SK-N-SH (cell line): ENCODE measurements around the gene PIGV. TPM values are rescaled to one million over a fixed set of nuclear protein-coding genes. Genes with fewer than 3 reads are reported as not detected.

Experiments
- CTCF ChIA-PET: fragments of 300-600, 350-600 bp; formaldehyde crosslinking; extraction: SDS; loops from one replicate; lab custom pipeline; 2021; lab: Yijun Ruan, JAX
- POLR2A ChIA-PET: fragments of 350-600 bp; sonication (Branson Sonifier 250); formaldehyde crosslinking; extraction: SDS; loops from one replicate; lab custom pipeline; 2020; ENCODE audit warnings: antibody characterized with exemption, inconsistent platforms; lab: Yijun Ruan, JAX
- DNase-seq: peaks from one replicate; pipeline ENCODE4 v3.0.0; 2012
- H2AFZ ChIP-seq: fragments of 200-600 bp; sonication (generic); 2 replicates; pipeline ENCODE4 v1.8.1; 2016; ENCODE audit warnings: antibody characterized with exemption, mild to moderate bottlenecking, low read depth
- H3F3A ChIP-seq: fragments of 200-600 bp; sonication (generic); replicated peaks from 2 replicates; pipeline ENCODE3; 2016; ENCODE audit warnings: antibody characterized with exemption, mild to moderate bottlenecking; ENCODE audit not compliant: insufficient read depth
- H3K27ac ChIP-seq, 2 experiments: fragments of 200-500 bp in 1 of 2; fragments of 200-600 bp in 1 of 2; sonication (Bioruptor generic) in 1 of 2; sonication (generic), shearing (Covaris generic) in 1 of 2; 2 replicates each; pipeline versions ENCODE4 v1.5.1 to v1.6.1; 2014 to 2016; ENCODE audit warnings: low read depth in 2 of 2, inconsistent platforms in 1 of 2, low read length in 1 of 2, mild to moderate bottlenecking in 1 of 2, mixed read lengths in 1 of 2
- H3K27me3 ChIP-seq: fragments of 200-600 bp; sonication (generic), shearing (Covaris generic); 2 replicates; pipeline ENCODE4 v1.6.1; 2016; ENCODE audit warnings: mixed run types; ENCODE audit not compliant: insufficient read depth
- H3K36me3 ChIP-seq, 2 experiments: fragments of 200-500 bp in 1 of 2; fragments of 200-600 bp in 1 of 2; sonication (Bioruptor generic) in 1 of 2; sonication (generic) in 1 of 2; replicated peaks in 1 of 2; 2 replicates each; pipeline versions ENCODE3 to v1.5.1; 2014 to 2016; ENCODE audit warnings: low read length in 1 of 2, mild to moderate bottlenecking in 1 of 2; ENCODE audit not compliant: insufficient read depth in 2 of 2, control insufficient read depth in 1 of 2
- H3K4me1 ChIP-seq, 2 experiments: fragments of 200-500 bp in 1 of 2; fragments of 200-600 bp in 1 of 2; sonication (Bioruptor generic) in 1 of 2; sonication (generic), shearing (Covaris generic) in 1 of 2; 2 replicates each; pipeline versions ENCODE4 v1.5.1 to v1.6.1; 2014 to 2016; ENCODE audit warnings: low read depth in 1 of 2, low read length in 1 of 2, mixed run types in 1 of 2; ENCODE audit not compliant: insufficient read depth in 2 of 2, control insufficient read depth in 1 of 2
- H3K4me2 ChIP-seq: fragments of 200-600 bp; sonication (generic), shearing (Covaris generic); 2 replicates; pipeline ENCODE4 v1.6.1; 2017; ENCODE audit warnings: mixed run types
- H3K4me3 ChIP-seq, 2 experiments: fragments of 200-500 bp in 1 of 2; fragments of 200-600 bp in 1 of 2; sonication (Bioruptor generic) in 1 of 2; sonication (generic), shearing (Covaris generic) in 1 of 2; 2 replicates each; pipeline versions ENCODE4 v1.5.1 to v1.8.1; 2014 to 2016; ENCODE audit warnings: low read depth in 2 of 2, inconsistent platforms in 1 of 2, low read length in 1 of 2, mild to moderate bottlenecking in 1 of 2, mixed read lengths in 1 of 2, moderate library complexity in 1 of 2
- H3K79me2 ChIP-seq: fragments of 200-600 bp; sonication (generic); 2 replicates; pipeline ENCODE4 v1.8.1; 2017; ENCODE audit warnings: mild to moderate bottlenecking; ENCODE audit not compliant: insufficient read depth
- H3K9ac ChIP-seq: fragments of 200-600 bp; sonication (generic); 2 replicates; pipeline ENCODE4 v1.6.1; 2017; ENCODE audit warnings: mixed run types
- H3K9me2 ChIP-seq: fragments of 200-600 bp; sonication (generic); 2 replicates; pipeline ENCODE4 v1.6.1; 2017; ENCODE audit warnings: mixed run types
- H3K9me3 ChIP-seq: fragments of 200-600 bp; sonication (generic); 2 replicates; pipeline ENCODE4 v1.6.1; 2017; ENCODE audit warnings: mixed run types, mild to moderate bottlenecking, moderate library complexity
- H4K20me1 ChIP-seq: fragments of 200-600 bp; sonication (generic); 2 replicates; pipeline ENCODE4 v1.6.1; 2017; ENCODE audit warnings: mild to moderate bottlenecking, mixed run types; ENCODE audit not compliant: insufficient read depth
- GABPA ChIP-seq: IDR thresholded peaks from 2 replicates; pipeline ENCODE4 v1.4.0; 2012; ENCODE audit warnings: low read depth, mild to moderate bottlenecking
- GATA2 ChIP-seq: sonication (generic); formaldehyde crosslinking; IDR thresholded peaks from 2 replicates; pipeline ENCODE4 v1.5.0; 2020; ENCODE audit warnings: mild to moderate bottlenecking, missing genetic modification reagents
- JUND ChIP-seq: IDR thresholded peaks from 2 replicates; pipeline ENCODE4 v1.4.0; 2012
- NFIC ChIP-seq: IDR thresholded peaks from 2 replicates; pipeline ENCODE4 v1.4.0; 2012; ENCODE audit warnings: borderline replicate concordance
- TCF12 ChIP-seq: IDR thresholded peaks from 2 replicates; pipeline ENCODE4 v1.4.0; 2012
- WGBS: methylation state at CpG from one replicate; pipeline ENCODE4 v1.1.6; 2017; ENCODE audit warnings: low lambda C conversion rate; 5-methylcytosine and 5-hydroxymethylcytosine counted together
- polyA plus RNA-seq, 3 experiments: library from polyadenylated mRNA; depleted of rRNA; stranded (reverse); fragments of >200 nt; gene quantifications; 2 replicates each; pipeline ENCODE4 v1.2.3, GENCODE V29; 2012
- TF ChIP-seq, protein P1 (sequence below): fragments of 200-600 bp; sonication (generic); IDR thresholded peaks from 2 replicates; pipeline ENCODE4 v1.6.1; 2017; ENCODE audit warnings: antibody characterized with exemption, mild to moderate bottlenecking, moderate library complexity
- TF ChIP-seq, protein P2 (sequence below): fragments of 150-350 bp; IDR thresholded peaks from 2 replicates; pipeline ENCODE4 v1.6.1; 2016; ENCODE audit warnings: mild to moderate bottlenecking, low read depth, low read length
- TF ChIP-seq, protein P3 (sequence below): IDR thresholded peaks from 2 replicates; pipeline ENCODE4; 2012
- TF ChIP-seq, protein P4 (sequence below): IDR thresholded peaks from 2 replicates; pipeline ENCODE4 v1.6.1; 2012; ENCODE audit warnings: mild to moderate bottlenecking, low read depth, low read length, moderate library complexity

The PIGV gene
- polyA plus RNA-seq, 1 of the 3 experiments (the other 2 are of a cell fraction) = 16.5 TPM

DNA sequence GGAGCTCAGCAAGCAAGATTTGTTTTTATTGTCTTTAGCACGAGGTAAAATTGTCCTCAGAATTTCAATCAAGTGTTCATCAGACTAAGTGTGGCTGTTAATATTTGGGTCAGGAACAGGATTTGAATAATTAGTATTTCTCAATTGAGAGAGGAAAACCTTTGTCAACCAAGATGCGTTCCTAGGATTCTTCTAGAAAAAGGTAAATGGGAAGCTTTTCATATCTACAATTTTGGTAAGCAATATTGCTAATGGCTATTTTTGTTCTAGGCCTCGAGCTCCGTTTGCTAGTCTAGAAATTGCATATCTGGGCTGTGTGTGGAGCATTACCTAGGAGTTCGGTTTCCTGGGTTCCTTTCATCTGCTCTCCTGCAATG is 4.1 kb upstream of the PIGV start:
- DNase-seq = no peak
- no peak overlapping the region for H2AFZ ChIP-seq
- peaks cover 26 to 34% of the 10 kb centered on the region in 2 experiments for H3K4me1 ChIP-seq
- ChIA-PET POLR2A (interaction anchor here (0.5 to 1.4 kb wide), 2 partner anchors 26 to 82 kb away, joined by 3 to 4 read pairs; no protein-coding TSS in a partner anchor), CTCF (interaction anchor here (1.4 kb wide), 1 partner anchor 12 kb away, joined by 4 read pairs; no protein-coding TSS in a partner anchor)
- H3K9me3 ChIP-seq = no peaks in the 10 kb centered on the region
- H3K27ac ChIP-seq = peak overlapping the region in 1 of 2 experiments; percentile 98; a peak in 3 of 4 replicates
- peaks cover 40% of the 10 kb centered on the region for H3K79me2 ChIP-seq
- H3K4me3 ChIP-seq = no peak overlapping the region
- no peak overlapping the region for H3K9ac ChIP-seq
- H3K27me3 ChIP-seq = no peaks in the 10 kb centered on the region
- peaks cover 4% of the 10 kb centered on the region; the same call in 1 of the 2 replicates for H4K20me1 ChIP-seq
- no peaks in the 10 kb centered on the region for H3K9me2 ChIP-seq
- 92% methylated on average over 5 of the region's 5 CpGs for WGBS
- H3F3A ChIP-seq = peaks cover 34% of the 10 kb centered on the region
- peaks cover 25 to 53% of the 10 kb centered on the region in 2 experiments for H3K36me3 ChIP-seq
- 0 out of 2 replicates have a peak overlapping the region, but pooled peaks have one; percentile 27 for H3K4me2 ChIP-seq
- TF ChIP-seq NFIC = no peak
- TF ChIP-seq, protein P1, sequence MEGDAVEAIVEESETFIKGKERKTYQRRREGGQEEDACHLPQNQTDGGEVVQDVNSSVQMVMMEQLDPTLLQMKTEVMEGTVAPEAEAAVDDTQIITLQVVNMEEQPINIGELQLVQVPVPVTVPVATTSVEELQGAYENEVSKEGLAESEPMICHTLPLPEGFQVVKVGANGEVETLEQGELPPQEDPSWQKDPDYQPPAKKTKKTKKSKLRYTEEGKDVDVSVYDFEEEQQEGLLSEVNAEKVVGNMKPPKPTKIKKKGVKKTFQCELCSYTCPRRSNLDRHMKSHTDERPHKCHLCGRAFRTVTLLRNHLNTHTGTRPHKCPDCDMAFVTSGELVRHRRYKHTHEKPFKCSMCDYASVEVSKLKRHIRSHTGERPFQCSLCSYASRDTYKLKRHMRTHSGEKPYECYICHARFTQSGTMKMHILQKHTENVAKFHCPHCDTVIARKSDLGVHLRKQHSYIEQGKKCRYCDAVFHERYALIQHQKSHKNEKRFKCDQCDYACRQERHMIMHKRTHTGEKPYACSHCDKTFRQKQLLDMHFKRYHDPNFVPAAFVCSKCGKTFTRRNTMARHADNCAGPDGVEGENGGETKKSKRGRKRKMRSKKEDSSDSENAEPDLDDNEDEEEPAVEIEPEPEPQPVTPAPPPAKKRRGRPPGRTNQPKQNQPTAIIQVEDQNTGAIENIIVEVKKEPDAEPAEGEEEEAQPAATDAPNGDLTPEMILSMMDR = no peak

DNA sequence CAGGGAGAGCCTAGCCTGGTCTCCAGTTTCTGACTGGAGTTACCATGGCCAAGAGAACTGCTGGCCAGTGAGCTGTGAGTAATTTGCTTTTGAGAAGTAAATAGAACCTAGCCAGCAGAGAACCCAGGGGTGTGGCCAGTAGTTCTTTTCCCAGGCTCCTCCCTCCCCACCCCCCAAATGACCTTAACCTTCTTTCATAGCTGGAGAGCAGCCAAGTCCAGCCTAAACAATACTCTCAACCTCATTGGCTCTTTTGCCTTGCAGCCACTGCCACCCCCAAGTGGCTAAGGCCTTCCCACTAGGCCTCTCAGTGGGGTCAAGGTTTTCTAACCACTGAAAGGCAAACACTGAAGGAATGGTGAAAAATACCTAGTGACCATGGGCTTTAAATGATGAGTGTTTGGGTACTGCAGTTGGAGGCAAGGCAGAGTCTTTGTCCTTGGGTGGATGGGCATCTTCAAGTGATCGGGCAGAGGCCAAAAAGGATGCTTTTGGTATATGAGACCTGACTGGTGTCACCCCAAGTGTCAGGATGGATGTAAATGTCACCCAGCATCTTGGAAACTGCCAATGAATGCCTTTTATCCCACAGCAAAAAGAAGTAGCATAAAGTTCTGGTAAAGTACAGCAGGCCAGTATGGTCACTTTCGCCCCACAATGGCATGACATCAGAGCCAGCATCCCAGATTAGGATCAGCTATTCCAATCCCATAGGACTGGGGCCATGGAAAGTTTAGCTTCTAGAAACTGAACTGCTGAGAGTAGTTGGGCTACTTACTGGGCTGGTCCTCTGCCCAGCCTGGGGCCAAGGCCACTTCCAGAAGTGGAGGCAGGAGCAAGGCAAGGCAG is 3.5 kb upstream of the PIGV start:
- Histone ChIP-seq H3K9ac (no peak overlapping the region), H2AFZ (no peak overlapping the region), H3K79me2 (peaks cover 36% of the 10 kb centered on the region), H3K27me3 (no peaks in the 10 kb centered on the region), H3K9me3 (no peaks in the 10 kb centered on the region), H3K27ac (peak overlapping the region; percentile 18 to 98; a peak in 3 of 4 replicates), H3K4me3 (no peak overlapping the region), H3K4me1 (peaks cover 29 to 34% of the 10 kb centered on the region in 2 experiments), H3K36me3 (peaks cover 21 to 47% of the 10 kb centered on the region in 2 experiments), H3F3A (peaks cover 34% of the 10 kb centered on the region), H4K20me1 (peaks cover 4% of the 10 kb centered on the region; the same call in 1 of the 2 replicates), H3K4me2 (0 out of 2 replicates have a peak overlapping the region, but pooled peaks have one; percentile 27), H3K9me2 (no peaks in the 10 kb centered on the region)
- ChIA-PET CTCF (interaction anchor here (0.6 to 2.4 kb wide), 4 partner anchors 12 to 181 kb away, joined by 3 to 24 read pairs (median 4); no protein-coding TSS in a partner anchor), POLR2A (interaction anchor here (0.5 to 1.4 kb wide), 3 partner anchors 26 to 82 kb away, joined by 3 to 4 read pairs (median 3); no protein-coding TSS in a partner anchor)
- WGBS = 96% methylated on average over 2 of the region's 2 CpGs
- TF ChIP-seq, protein P2, sequence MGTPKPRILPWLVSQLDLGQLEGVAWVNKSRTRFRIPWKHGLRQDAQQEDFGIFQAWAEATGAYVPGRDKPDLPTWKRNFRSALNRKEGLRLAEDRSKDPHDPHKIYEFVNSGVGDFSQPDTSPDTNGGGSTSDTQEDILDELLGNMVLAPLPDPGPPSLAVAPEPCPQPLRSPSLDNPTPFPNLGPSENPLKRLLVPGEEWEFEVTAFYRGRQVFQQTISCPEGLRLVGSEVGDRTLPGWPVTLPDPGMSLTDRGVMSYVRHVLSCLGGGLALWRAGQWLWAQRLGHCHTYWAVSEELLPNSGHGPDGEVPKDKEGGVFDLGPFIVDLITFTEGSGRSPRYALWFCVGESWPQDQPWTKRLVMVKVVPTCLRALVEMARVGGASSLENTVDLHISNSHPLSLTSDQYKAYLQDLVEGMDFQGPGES = no peak
- TF ChIP-seq, protein P3, sequence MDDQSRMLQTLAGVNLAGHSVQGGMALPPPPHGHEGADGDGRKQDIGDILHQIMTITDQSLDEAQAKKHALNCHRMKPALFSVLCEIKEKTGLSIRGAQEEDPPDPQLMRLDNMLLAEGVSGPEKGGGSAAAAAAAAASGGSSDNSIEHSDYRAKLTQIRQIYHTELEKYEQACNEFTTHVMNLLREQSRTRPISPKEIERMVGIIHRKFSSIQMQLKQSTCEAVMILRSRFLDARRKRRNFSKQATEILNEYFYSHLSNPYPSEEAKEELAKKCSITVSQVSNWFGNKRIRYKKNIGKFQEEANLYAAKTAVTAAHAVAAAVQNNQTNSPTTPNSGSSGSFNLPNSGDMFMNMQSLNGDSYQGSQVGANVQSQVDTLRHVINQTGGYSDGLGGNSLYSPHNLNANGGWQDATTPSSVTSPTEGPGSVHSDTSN = no peak
- TF ChIP-seq GABPA = no peak
- TF ChIP-seq, protein P1 = no peak
- TF ChIP-seq GATA2 (CRISPR knock-in tag) = no peak
- TF ChIP-seq, protein P4, sequence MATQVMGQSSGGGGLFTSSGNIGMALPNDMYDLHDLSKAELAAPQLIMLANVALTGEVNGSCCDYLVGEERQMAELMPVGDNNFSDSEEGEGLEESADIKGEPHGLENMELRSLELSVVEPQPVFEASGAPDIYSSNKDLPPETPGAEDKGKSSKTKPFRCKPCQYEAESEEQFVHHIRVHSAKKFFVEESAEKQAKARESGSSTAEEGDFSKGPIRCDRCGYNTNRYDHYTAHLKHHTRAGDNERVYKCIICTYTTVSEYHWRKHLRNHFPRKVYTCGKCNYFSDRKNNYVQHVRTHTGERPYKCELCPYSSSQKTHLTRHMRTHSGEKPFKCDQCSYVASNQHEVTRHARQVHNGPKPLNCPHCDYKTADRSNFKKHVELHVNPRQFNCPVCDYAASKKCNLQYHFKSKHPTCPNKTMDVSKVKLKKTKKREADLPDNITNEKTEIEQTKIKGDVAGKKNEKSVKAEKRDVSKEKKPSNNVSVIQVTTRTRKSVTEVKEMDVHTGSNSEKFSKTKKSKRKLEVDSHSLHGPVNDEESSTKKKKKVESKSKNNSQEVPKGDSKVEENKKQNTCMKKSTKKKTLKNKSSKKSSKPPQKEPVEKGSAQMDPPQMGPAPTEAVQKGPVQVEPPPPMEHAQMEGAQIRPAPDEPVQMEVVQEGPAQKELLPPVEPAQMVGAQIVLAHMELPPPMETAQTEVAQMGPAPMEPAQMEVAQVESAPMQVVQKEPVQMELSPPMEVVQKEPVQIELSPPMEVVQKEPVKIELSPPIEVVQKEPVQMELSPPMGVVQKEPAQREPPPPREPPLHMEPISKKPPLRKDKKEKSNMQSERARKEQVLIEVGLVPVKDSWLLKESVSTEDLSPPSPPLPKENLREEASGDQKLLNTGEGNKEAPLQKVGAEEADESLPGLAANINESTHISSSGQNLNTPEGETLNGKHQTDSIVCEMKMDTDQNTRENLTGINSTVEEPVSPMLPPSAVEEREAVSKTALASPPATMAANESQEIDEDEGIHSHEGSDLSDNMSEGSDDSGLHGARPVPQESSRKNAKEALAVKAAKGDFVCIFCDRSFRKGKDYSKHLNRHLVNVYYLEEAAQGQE = no peak
- no peak for TF ChIP-seq TCF12
- peak; percentile 14; the same call in 1 of the 2 replicates for TF ChIP-seq NFIC
- no peak for TF ChIP-seq JUND
- DNase-seq = no peak
